GM23338 (cell line): Measurements from ENCODE around the gene ASTL. TPM values are rescaled to one million over a fixed set of nuclear protein-coding genes. Genes with fewer than 3 reads are reported as not detected.
A peak's percentile ranks its signal among the peaks of the same experiment; 100 is the strongest.

Experiments
- ATAC-seq: fragments of 200-7000 bp; cut with Tn5 transposase; 3 replicates; pipeline ENCODE4 v1.9.1; 2020
- DNase-seq: peaks from one replicate; pipeline ENCODE4 v3.0.0-alpha.2; 2015; ENCODE audit warnings: low spot score
- H2AFZ ChIP-seq: fragments of 200-600 bp; sonication (generic); 2 replicates; pipeline ENCODE4 v1.8.0; 2016; ENCODE audit warnings: antibody characterized with exemption, mild to moderate bottlenecking, moderate library complexity
- H3F3A ChIP-seq: fragments of 200-600 bp; sonication (generic); replicated peaks from 2 replicates; pipeline ENCODE4 v1.8.0; 2017; ENCODE audit warnings: antibody characterized with exemption, mixed run types, low read depth
- H3K27ac ChIP-seq: fragments of 200-600 bp; sonication (generic); 2 replicates; pipeline ENCODE4 v1.6.1; 2016; ENCODE audit warnings: low read depth
- H3K27me3 ChIP-seq: fragments of 200-600 bp; sonication (generic); 2 replicates; pipeline ENCODE4 v1.8.0; 2016; ENCODE audit warnings: mild to moderate bottlenecking, mixed run types, moderate library complexity; ENCODE audit not compliant: insufficient read depth
- H3K36me3 ChIP-seq: fragments of 200-600 bp; sonication (generic); 2 replicates; pipeline ENCODE4 v1.8.0; 2016; ENCODE audit warnings: mild to moderate bottlenecking; ENCODE audit not compliant: insufficient read depth
- H3K4me1 ChIP-seq: fragments of 200-600 bp; sonication (generic); 2 replicates; pipeline ENCODE4 v1.8.0; 2016; ENCODE audit warnings: mild to moderate bottlenecking, moderate library complexity; ENCODE audit not compliant: insufficient read depth
- H3K4me2 ChIP-seq: fragments of 200-600 bp; sonication (generic); 2 replicates; pipeline ENCODE4 v1.7.1; 2017; ENCODE audit warnings: mixed run types
- H3K4me3 ChIP-seq: fragments of 200-600 bp; sonication (generic); 2 replicates; pipeline ENCODE4 v1.6.1; 2016; ENCODE audit warnings: mixed run types
- H3K79me2 ChIP-seq: fragments of 200-600 bp; sonication (generic); replicated peaks from 2 replicates; pipeline ENCODE4 v1.8.0; 2017; ENCODE audit warnings: mild to moderate bottlenecking; ENCODE audit not compliant: insufficient read depth
- H3K9me2 ChIP-seq: fragments of 200-600 bp; sonication (generic); 2 replicates; pipeline ENCODE4 v1.8.0; 2017; ENCODE audit not compliant: insufficient read depth
- H4K20me1 ChIP-seq: fragments of 200-600 bp; sonication (generic); replicated peaks from 2 replicates; pipeline ENCODE4 v1.8.0; 2017; ENCODE audit warnings: mild to moderate bottlenecking; ENCODE audit not compliant: insufficient read depth
- H3K27ac Mint-ChIP-seq: 2 replicates; pipeline ENCODE4 v1.8.0; 2020; ENCODE audit warnings: inconsistent platforms, mild to moderate bottlenecking, moderate library complexity, mixed read lengths
- H3K27me3 Mint-ChIP-seq: 3 replicates; pipeline ENCODE4 v1.8.0; 2022; ENCODE audit warnings: low read depth, mild to moderate bottlenecking, moderate library complexity, mixed read lengths, inconsistent platforms; ENCODE audit not compliant: insufficient read depth, poor library complexity
- H3K36me3 Mint-ChIP-seq: 3 replicates; pipeline ENCODE4 v1.8.0; 2021; ENCODE audit warnings: low read depth, mild to moderate bottlenecking, inconsistent platforms, moderate library complexity, mixed read lengths
- H3K4me1 Mint-ChIP-seq: 3 replicates; pipeline ENCODE4 v1.8.0; 2020; ENCODE audit warnings: mild to moderate bottlenecking, inconsistent platforms, mixed read lengths
- H3K4me3 Mint-ChIP-seq: 3 replicates; pipeline ENCODE4 v1.8.0; 2021; ENCODE audit warnings: moderate library complexity, mild to moderate bottlenecking, inconsistent platforms, mixed read lengths
- H3K9me3 Mint-ChIP-seq: 3 replicates; pipeline ENCODE4 v1.8.0; 2020; ENCODE audit warnings: moderate library complexity, mild to moderate bottlenecking, inconsistent platforms, mixed read lengths
- CREB1 ChIP-seq: fragments of 250-450 bp; sonication (Bioruptor Pico); IDR thresholded peaks from 2 replicates; pipeline ENCODE4 v1.5.0; 2020; ENCODE audit warnings: low read depth, mild to moderate bottlenecking, moderate library complexity
- CTCF ChIP-seq, 2 experiments: fragments of 200-600 bp in 1 of 2; sonication (generic) in 1 of 2; conservative IDR thresholded peaks; 2 replicates each; pipeline versions ENCODE4 v1.5.1 to v1.6.1; 2016 to 2017; ENCODE audit warnings: antibody characterized with exemption in 2 of 2, low read depth in 2 of 2, mild to moderate bottlenecking in 2 of 2, moderate library complexity in 1 of 2
- ETS1 ChIP-seq: IDR thresholded peaks from 2 replicates; pipeline ENCODE4 v1.6.1; 2016; ENCODE audit warnings: antibody characterized with exemption
- EZH2 ChIP-seq: fragments of 200-600 bp; sonication (generic); IDR thresholded peaks from one replicate; pipeline ENCODE4 v1.8.0; 2017; ENCODE audit warnings: antibody characterized with exemption, mild to moderate bottlenecking, low read depth; ENCODE audit not compliant: unreplicated experiment
- EZH2phosphoT487 ChIP-seq: fragments of 200-600 bp; sonication (generic); IDR thresholded peaks from one replicate; pipeline ENCODE4 v1.8.1; 2018; ENCODE audit warnings: antibody characterized with exemption; ENCODE audit not compliant: unreplicated experiment
- JUNB ChIP-seq: IDR thresholded peaks from one replicate; pipeline ENCODE4 v1.6.1; 2016; ENCODE audit warnings: antibody characterized with exemption; ENCODE audit not compliant: unreplicated experiment
- NANOG ChIP-seq: IDR thresholded peaks from 2 replicates; pipeline ENCODE4 v1.6.1; 2016; ENCODE audit warnings: antibody characterized with exemption, borderline replicate concordance
- POLR2AphosphoS5 ChIP-seq: IDR thresholded peaks from 2 replicates; pipeline ENCODE4 v1.6.1; 2016; ENCODE audit warnings: antibody characterized with exemption, low read depth
- STAT1 ChIP-seq: IDR thresholded peaks from one replicate; pipeline ENCODE4 v1.6.1; 2016; ENCODE audit warnings: antibody characterized with exemption; ENCODE audit not compliant: unreplicated experiment
- ZNF114 ChIP-seq: fragments of 250-450 bp; sonication (Bioruptor Pico); IDR thresholded peaks from 2 replicates; pipeline ENCODE4 v1.5.0; 2020; ENCODE audit warnings: mild to moderate bottlenecking, moderate library complexity
- ZNF331 ChIP-seq: fragments of 250-450 bp; sonication (Bioruptor Pico); IDR thresholded peaks from 2 replicates; pipeline ENCODE4 v1.5.0; 2020; ENCODE audit warnings: low read depth, mild to moderate bottlenecking, moderate library complexity
- polyA plus RNA-seq: library from polyadenylated mRNA; unstranded; fragments of >200 nt; fragmentation: Nextera tagmentation; extraction: Ambion mirVana; gene quantifications from 2 replicates; pipeline ENCODE4 v1.2.1, GENCODE V29; 2016
- total RNA-seq: library from RNA; depleted of rRNA; stranded (reverse); fragments of >200 nt; shearing (Covaris generic); gene quantifications from 2 replicates; pipeline ENCODE4 v1.2.3, GENCODE V29; 2014
- TF ChIP-seq, protein P1 (sequence below): fragments of 250-450 bp; sonication (Bioruptor Pico); IDR thresholded peaks from 2 replicates; pipeline ENCODE4 v1.5.0; 2020; ENCODE audit warnings: mild to moderate bottlenecking, moderate library complexity
- TF ChIP-seq, protein P2 (sequence below): IDR thresholded peaks from one replicate; pipeline ENCODE4 v1.6.1; 2018; ENCODE audit warnings: antibody characterized with exemption; ENCODE audit not compliant: unreplicated experiment

Gene ASTL
- total and polyA plus RNA-seq, 2 experiments from 2014 or later, result 0.23 TPM; not detected in 1

GRCh38 chr2:96139181-96139758 lies 968 bp upstream of the ASTL start:
- H3K27ac Mint-ChIP-seq, result no peak overlapping the region
- ATAC-seq (peak; percentile 3), DNase-seq (peak; percentile 45)
- Histone ChIP-seq H3K27me3 (peaks cover 4% of the 10 kb centered on the region), H2AFZ (peak overlapping the region; percentile 63; the same call in 1 of the 2 replicates), H3K4me2 (peak overlapping the region; percentile 66), H3K27ac (no peak overlapping the region), H3K4me1 (peaks cover 11% of the 10 kb centered on the region; the same call in 1 of the 2 replicates), H3F3A (0 out of 2 replicates have a peak, but pooled peaks cover 4% of the 10 kb centered on the region), H4K20me1 (no peaks in the 10 kb centered on the region), H3K79me2 (no peaks in the 10 kb centered on the region), H3K36me3 (no peaks in the 10 kb centered on the region), H3K4me3 (0 out of 2 replicates have a peak overlapping the region, but pooled peaks have one; percentile 27), H3K9me2 (no peaks in the 10 kb centered on the region)
- peaks cover 21% of the 10 kb centered on the region for H3K4me1 Mint-ChIP-seq
- H3K9me3 Mint-ChIP-seq, result 0 out of 3 replicates have a peak, but pooled peaks cover under 1% of the 10 kb centered on the region
- no peak overlapping the region; the same call in 2 of the 3 replicates for H3K4me3 Mint-ChIP-seq
- peaks cover 12% of the 10 kb centered on the region for H3K27me3 Mint-ChIP-seq
- TF ChIP-seq CREB1 (CRISPR knock-in tag), result no peak
- TF ChIP-seq ZNF331, result no peak
- TF ChIP-seq EZH2, result no peak
- no peak for TF ChIP-seq NANOG
- TF ChIP-seq POLR2AphosphoS5, result no peak
- TF ChIP-seq CTCF (conservative IDR thresholded peaks at IDR 0.05; ENCODE audit: low read depth in 2 of 2), result no peak
- TF ChIP-seq, protein P1, sequence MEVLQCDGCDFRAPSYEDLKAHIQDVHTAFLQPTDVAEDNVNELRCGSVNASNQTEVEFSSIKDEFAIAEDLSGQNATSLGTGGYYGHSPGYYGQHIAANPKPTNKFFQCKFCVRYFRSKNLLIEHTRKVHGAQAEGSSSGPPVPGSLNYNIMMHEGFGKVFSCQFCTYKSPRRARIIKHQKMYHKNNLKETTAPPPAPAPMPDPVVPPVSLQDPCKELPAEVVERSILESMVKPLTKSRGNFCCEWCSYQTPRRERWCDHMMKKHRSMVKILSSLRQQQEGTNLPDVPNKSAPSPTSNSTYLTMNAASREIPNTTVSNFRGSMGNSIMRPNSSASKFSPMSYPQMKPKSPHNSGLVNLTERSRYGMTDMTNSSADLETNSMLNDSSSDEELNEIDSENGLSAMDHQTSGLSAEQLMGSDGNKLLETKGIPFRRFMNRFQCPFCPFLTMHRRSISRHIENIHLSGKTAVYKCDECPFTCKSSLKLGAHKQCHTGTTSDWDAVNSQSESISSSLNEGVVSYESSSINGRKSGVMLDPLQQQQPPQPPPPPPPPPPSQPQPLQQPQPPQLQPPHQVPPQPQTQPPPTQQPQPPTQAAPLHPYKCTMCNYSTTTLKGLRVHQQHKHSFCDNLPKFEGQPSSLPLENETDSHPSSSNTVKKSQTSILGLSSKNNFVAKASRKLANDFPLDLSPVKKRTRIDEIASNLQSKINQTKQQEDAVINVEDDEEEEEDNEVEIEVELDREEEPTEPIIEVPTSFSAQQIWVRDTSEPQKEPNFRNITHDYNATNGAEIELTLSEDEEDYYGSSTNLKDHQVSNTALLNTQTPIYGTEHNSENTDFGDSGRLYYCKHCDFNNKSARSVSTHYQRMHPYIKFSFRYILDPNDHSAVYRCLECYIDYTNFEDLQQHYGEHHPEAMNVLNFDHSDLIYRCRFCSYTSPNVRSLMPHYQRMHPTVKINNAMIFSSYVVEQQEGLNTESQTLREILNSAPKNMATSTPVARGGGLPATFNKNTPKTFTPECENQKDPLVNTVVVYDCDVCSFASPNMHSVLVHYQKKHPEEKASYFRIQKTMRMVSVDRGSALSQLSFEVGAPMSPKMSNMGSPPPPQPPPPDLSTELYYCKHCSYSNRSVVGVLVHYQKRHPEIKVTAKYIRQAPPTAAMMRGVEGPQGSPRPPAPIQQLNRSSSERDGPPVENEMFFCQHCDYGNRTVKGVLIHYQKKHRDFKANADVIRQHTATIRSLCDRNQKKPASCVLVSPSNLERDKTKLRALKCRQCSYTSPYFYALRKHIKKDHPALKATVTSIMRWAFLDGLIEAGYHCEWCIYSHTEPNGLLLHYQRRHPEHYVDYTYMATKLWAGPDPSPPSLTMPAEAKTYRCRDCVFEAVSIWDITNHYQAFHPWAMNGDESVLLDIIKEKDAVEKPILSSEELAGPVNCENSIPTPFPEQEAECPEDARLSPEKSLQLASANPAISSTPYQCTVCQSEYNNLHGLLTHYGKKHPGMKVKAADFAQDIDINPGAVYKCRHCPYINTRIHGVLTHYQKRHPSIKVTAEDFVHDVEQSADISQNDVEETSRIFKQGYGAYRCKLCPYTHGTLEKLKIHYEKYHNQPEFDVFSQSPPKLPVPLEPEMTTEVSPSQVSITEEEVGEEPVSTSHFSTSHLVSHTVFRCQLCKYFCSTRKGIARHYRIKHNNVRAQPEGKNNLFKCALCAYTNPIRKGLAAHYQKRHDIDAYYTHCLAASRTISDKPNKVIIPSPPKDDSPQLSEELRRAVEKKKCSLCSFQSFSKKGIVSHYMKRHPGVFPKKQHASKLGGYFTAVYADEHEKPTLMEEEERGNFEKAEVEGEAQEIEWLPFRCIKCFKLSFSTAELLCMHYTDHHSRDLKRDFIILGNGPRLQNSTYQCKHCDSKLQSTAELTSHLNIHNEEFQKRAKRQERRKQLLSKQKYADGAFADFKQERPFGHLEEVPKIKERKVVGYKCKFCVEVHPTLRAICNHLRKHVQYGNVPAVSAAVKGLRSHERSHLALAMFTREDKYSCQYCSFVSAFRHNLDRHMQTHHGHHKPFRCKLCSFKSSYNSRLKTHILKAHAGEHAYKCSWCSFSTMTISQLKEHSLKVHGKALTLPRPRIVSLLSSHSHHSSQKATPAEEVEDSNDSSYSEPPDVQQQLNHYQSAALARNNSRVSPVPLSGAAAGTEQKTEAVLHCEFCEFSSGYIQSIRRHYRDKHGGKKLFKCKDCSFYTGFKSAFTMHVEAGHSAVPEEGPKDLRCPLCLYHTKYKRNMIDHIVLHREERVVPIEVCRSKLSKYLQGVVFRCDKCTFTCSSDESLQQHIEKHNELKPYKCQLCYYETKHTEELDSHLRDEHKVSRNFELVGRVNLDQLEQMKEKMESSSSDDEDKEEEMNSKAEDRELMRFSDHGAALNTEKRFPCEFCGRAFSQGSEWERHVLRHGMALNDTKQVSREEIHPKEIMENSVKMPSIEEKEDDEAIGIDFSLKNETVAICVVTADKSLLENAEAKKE, result no peak
- TF ChIP-seq, protein P2, sequence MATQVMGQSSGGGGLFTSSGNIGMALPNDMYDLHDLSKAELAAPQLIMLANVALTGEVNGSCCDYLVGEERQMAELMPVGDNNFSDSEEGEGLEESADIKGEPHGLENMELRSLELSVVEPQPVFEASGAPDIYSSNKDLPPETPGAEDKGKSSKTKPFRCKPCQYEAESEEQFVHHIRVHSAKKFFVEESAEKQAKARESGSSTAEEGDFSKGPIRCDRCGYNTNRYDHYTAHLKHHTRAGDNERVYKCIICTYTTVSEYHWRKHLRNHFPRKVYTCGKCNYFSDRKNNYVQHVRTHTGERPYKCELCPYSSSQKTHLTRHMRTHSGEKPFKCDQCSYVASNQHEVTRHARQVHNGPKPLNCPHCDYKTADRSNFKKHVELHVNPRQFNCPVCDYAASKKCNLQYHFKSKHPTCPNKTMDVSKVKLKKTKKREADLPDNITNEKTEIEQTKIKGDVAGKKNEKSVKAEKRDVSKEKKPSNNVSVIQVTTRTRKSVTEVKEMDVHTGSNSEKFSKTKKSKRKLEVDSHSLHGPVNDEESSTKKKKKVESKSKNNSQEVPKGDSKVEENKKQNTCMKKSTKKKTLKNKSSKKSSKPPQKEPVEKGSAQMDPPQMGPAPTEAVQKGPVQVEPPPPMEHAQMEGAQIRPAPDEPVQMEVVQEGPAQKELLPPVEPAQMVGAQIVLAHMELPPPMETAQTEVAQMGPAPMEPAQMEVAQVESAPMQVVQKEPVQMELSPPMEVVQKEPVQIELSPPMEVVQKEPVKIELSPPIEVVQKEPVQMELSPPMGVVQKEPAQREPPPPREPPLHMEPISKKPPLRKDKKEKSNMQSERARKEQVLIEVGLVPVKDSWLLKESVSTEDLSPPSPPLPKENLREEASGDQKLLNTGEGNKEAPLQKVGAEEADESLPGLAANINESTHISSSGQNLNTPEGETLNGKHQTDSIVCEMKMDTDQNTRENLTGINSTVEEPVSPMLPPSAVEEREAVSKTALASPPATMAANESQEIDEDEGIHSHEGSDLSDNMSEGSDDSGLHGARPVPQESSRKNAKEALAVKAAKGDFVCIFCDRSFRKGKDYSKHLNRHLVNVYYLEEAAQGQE, result no peak
- TF ChIP-seq EZH2phosphoT487, result no peak
- TF ChIP-seq STAT1, result no peak
- no peak for TF ChIP-seq ETS1
- TF ChIP-seq JUNB, result no peak
- TF ChIP-seq ZNF114 (CRISPR knock-in tag), result no peak
- H3K36me3 Mint-ChIP-seq, result peaks cover 14% of the 10 kb centered on the region; the same call in 2 of the 3 replicates
